ENCODE results near the gene FRS3. TPM values are rescaled to one million over a fixed set of nuclear protein-coding genes. Genes with fewer than 3 reads are reported as not detected.

Gene FRS3
- total and polyA plus RNA-seq, 2 of the 13 experiments (the other 11 are each of a cell fraction or from before 2014, with no cell fraction given): 3.0 to 7.4 TPM

- TF ChIP-seq WIZ (CRISPR knock-in tag; IDR thresholded peaks at IDR 0.05) (peak; percentile 77; the same call in 1 of the 2 replicates), ZNF543 (CRISPR knock-in tag; IDR thresholded peaks at IDR 0.05) (no peak), FOXA3 (CRISPR knock-in tag; IDR thresholded peaks at IDR 0.05) (peak; percentile 74), ZFP91 (CRISPR knock-in tag; IDR thresholded peaks at IDR 0.05; ENCODE audit: borderline replicate concordance) (peak; percentile 76), IRF1 (CRISPR knock-in tag; IDR thresholded peaks at IDR 0.05; ENCODE audit: low read depth) (no peak), ZBTB33 (CRISPR knock-in tag; IDR thresholded peaks at IDR 0.05) (peak; percentile 84), KDM4B (CRISPR knock-in tag; IDR thresholded peaks at IDR 0.05) (peak; percentile 51; the same call in 1 of the 2 replicates), NKX3-1 (CRISPR knock-in tag; IDR thresholded peaks at IDR 0.05) (no peak), ZMAT5 (CRISPR knock-in tag; IDR thresholded peaks at IDR 0.05; ENCODE audit: borderline replicate concordance, low read depth) (no peak), REPIN1 (CRISPR knock-in tag; IDR thresholded peaks at IDR 0.05; ENCODE audit: borderline replicate concordance, low read depth) (peak; percentile 60; the same call in 1 of the 2 replicates), SAP130 (CRISPR knock-in tag; IDR thresholded peaks at IDR 0.05; ENCODE audit: low read depth) (peak; percentile 93), ZNF609 (CRISPR knock-in tag; IDR thresholded peaks at IDR 0.05; ENCODE audit: borderline replicate concordance) (peak; percentile 66; the same call in 1 of the 2 replicates), ZNF580 (CRISPR knock-in tag; IDR thresholded peaks at IDR 0.05; ENCODE audit: borderline replicate concordance, low read depth) (peak; percentile 97; the same call in 1 of the 2 replicates), ZNF598 (CRISPR knock-in tag; IDR thresholded peaks at IDR 0.05; ENCODE audit: borderline replicate concordance) (0 out of 2 replicates have a peak, but pooled peaks have one; percentile 30), ZBTB34 (CRISPR knock-in tag; IDR thresholded peaks at IDR 0.05) (no peak)
These were observed 44.1 kb downstream of the FRS3 start, which contains the start of gene TFEB (continued) for GRCh38 chr6:41735427-41736185.
